Transverse colon (tissue), 4 donors: ENCODE results near the gene USP24. TPM values are rescaled to one million over a fixed set of nuclear protein-coding genes. Genes with fewer than 3 reads are reported as not detected.

Source experiments
- DNase-seq: peaks from one replicate; pipeline ENCODE4 v3.0.0-alpha.2; 2019
- H3K27ac ChIP-seq, 4 donors: fragments of 200-600 bp; sonication (generic); 2 replicates each; pipeline ENCODE4 v1.5.1; 2016 to 2018; ENCODE audit warnings: inconsistent platforms in 4 of 4
- H3K27me3 ChIP-seq: fragments of 200-600 bp; sonication (generic); 2 replicates; pipeline ENCODE4 v1.5.1; 2017; ENCODE audit warnings: inconsistent platforms
- H3K36me3 ChIP-seq, 4 donors: fragments of 200-600 bp; sonication (generic); 2 replicates each; pipeline ENCODE4 v1.5.1; 2017 to 2019; ENCODE audit warnings: inconsistent platforms in 4 of 4
- H3K4me1 ChIP-seq, 4 donors: fragments of 200-600 bp; sonication (generic); 2 replicates each; pipeline ENCODE4 v1.5.1; 2017 to 2020; ENCODE audit warnings: inconsistent platforms in 4 of 4
- H3K4me3 ChIP-seq, 4 donors: fragments of 200-600 bp; sonication (generic); 1 replicate in 1 of 4; 2 replicates in 3 of 4; pipeline versions ENCODE4 v1.5.1 to v1.6.1; 2017 to 2019; ENCODE audit warnings: inconsistent platforms in 4 of 4
- H3K9me3 ChIP-seq, 2 donors: fragments of 200-600 bp; sonication (generic); 2 replicates each; pipeline ENCODE4 v1.5.1; 2017 to 2019; ENCODE audit warnings: inconsistent platforms in 2 of 2
- EP300 ChIP-seq: sonication (generic); formaldehyde crosslinking; IDR thresholded peaks from one replicate; pipeline ENCODE4 v1.6.1; 2017; ENCODE audit warnings: antibody characterized with exemption, low read depth
- POLR2A ChIP-seq: fragments of 450-650 bp; IDR thresholded peaks from one replicate; pipeline ENCODE4 v1.6.1; 2016; ENCODE audit warnings: antibody characterized with exemption, mild to moderate bottlenecking, moderate library complexity
- POLR2AphosphoS5 ChIP-seq, 3 donors: sonication (generic); formaldehyde crosslinking; IDR thresholded peaks; one replicate each; pipeline ENCODE4 v1.6.1; 2016; ENCODE audit warnings: antibody characterized with exemption in 3 of 3
- WGBS, 2 donors: methylation state at CpG; one replicate each; pipeline ENCODE4 v1.1.5; 2018; ENCODE audit warnings: low coverage in 1 of 2; 5-methylcytosine and 5-hydroxymethylcytosine counted together
- in situ Hi-C, 4 donors: fragments of 200-750 bp; cut with MboI; loops; one replicate each; pipeline versions ENCODE4 v1.15.0 to v1.15.1; 2017; ENCODE audit warnings: low sequenced_read_pairs in 3 of 4, low pct_ligation_motif_present in 1 of 4, low pct_unique_long_range_greater_than_20kb in 1 of 4
- intact Hi-C: fragments of 100-400 bp; cut with DNase I; formaldehyde crosslinking; loops from one replicate; pipeline ENCODE4 v1.15.1; 2023; ENCODE audit warnings: low total_unique reads
- total RNA-seq, 4 donors: library from RNA; depleted of rRNA; stranded (reverse); fragments of >200 nt; gene quantifications; one replicate each; pipeline ENCODE4 v1.1.0, GENCODE V29; 2016
- TF ChIP-seq, protein P1 (sequence below), 5 experiments: fragments of 200-600 bp in 3 of 5; fragments of 450-650 bp in 2 of 5; sonication (generic) in 3 of 5; IDR thresholded peaks; 1 replicate in 2 of 5; 2 replicates in 3 of 5; pipeline ENCODE4 v1.5.1; 2016 to 2017; ENCODE audit warnings: antibody characterized with exemption in 5 of 5, inconsistent platforms in 3 of 5, mild to moderate bottlenecking in 2 of 5, moderate library complexity in 1 of 5

The USP24 gene
- total RNA-seq, 4 donors from 2014 or later: 30.7 to 79.4 (median 48.9) TPM

- DNase-seq: no peak
- no peaks in the 10 kb centered on the region for H3K27me3 ChIP-seq
- TF ChIP-seq POLR2A (no peak), POLR2AphosphoS5 (IDR thresholded peaks at IDR 0.05) (no peak), EP300 (no peak)
- TF ChIP-seq, protein P1, sequence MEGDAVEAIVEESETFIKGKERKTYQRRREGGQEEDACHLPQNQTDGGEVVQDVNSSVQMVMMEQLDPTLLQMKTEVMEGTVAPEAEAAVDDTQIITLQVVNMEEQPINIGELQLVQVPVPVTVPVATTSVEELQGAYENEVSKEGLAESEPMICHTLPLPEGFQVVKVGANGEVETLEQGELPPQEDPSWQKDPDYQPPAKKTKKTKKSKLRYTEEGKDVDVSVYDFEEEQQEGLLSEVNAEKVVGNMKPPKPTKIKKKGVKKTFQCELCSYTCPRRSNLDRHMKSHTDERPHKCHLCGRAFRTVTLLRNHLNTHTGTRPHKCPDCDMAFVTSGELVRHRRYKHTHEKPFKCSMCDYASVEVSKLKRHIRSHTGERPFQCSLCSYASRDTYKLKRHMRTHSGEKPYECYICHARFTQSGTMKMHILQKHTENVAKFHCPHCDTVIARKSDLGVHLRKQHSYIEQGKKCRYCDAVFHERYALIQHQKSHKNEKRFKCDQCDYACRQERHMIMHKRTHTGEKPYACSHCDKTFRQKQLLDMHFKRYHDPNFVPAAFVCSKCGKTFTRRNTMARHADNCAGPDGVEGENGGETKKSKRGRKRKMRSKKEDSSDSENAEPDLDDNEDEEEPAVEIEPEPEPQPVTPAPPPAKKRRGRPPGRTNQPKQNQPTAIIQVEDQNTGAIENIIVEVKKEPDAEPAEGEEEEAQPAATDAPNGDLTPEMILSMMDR (IDR thresholded peaks at IDR 0.05): no peak
- intact Hi-C loops (no loop called here), in situ Hi-C loops (no loop called here)
- WGBS, 2 donors: 67 to 94% methylated on average over 2 of the region's 2 CpGs
- H3K27ac ChIP-seq: no peak overlapping the region
- H3K4me3 ChIP-seq: no peak overlapping the region
- H3K36me3 ChIP-seq: peaks cover 0 to 92% (median 35%) of the 10 kb centered on the region in 4 donors
- H3K9me3 ChIP-seq: no peaks in the 10 kb centered on the region
- no peaks in the 10 kb centered on the region for H3K4me1 ChIP-seq
Observed at GRCh38 chr1:55074455-55074854, 140.7 kb downstream of the USP24 start.

GRCh38 chr1:55073187-55073916 lies 141.8 kb downstream of the USP24 start:
- no peak for DNase-seq
- no peak for TF ChIP-seq POLR2A
- TF ChIP-seq, protein P1 (IDR thresholded peaks at IDR 0.05): no peak
- no peak for TF ChIP-seq EP300
- no peak for TF ChIP-seq POLR2AphosphoS5 (IDR thresholded peaks at IDR 0.05)
- H3K27ac ChIP-seq: no peak overlapping the region
- H3K9me3 ChIP-seq: no peaks in the 10 kb centered on the region
- H3K27me3 ChIP-seq: no peaks in the 10 kb centered on the region
- H3K4me1 ChIP-seq: no peaks in the 10 kb centered on the region
- H3K36me3 ChIP-seq: peaks cover 0 to 87% (median 33%) of the 10 kb centered on the region in 4 donors
- in situ Hi-C loops (no loop called here), intact Hi-C loops (no loop called here)
- H3K4me3 ChIP-seq: no peak overlapping the region
- 57 to 83% methylated on average over 3 of the region's 3 CpGs for WGBS, 2 donors

DNA sequence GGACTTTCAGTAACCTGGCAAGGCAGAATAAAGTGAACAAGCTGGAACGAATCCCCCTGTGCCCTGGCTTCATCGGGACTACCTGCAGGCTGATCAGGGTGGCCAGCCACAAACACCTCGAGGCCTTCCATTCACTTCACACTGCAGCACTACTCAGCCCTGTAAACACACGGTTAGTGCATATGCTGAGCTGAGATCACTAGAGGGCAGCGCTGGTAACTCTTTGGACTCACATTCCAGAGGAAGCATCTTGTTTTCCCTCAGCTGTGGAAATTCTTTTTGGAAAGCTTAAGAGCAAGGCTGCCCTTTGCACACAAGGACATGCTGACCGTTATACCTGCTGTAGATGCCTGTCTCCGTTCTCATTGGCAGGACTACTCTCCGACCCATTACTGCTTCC lies 143.7 kb downstream of the USP24 start:
- Histone ChIP-seq H3K4me3 (no peak overlapping the region), H3K9me3 (no peaks in the 10 kb centered on the region), H3K36me3 (peaks cover 0 to 82% (median 27%) of the 10 kb centered on the region in 4 donors), H3K27me3 (no peaks in the 10 kb centered on the region), H3K4me1 (no peaks in the 10 kb centered on the region), H3K27ac (no peak overlapping the region)
- DNase-seq: no peak
- intact Hi-C loops: no loop called here
- WGBS, 2 donors: 61 to 83% methylated on average over 2 to 8 of the region's 8 CpGs
- TF ChIP-seq POLR2AphosphoS5 (IDR thresholded peaks at IDR 0.05) (no peak), POLR2A (no peak), EP300 (no peak)
- TF ChIP-seq, protein P1 (IDR thresholded peaks at IDR 0.05): no peak
- in situ Hi-C loops: no loop called here

GRCh38 chr1:55070293-55071164 lies 144.6 kb downstream of the USP24 start:
- in situ Hi-C loops: no loop called here
- TF ChIP-seq, protein P1 (IDR thresholded peaks at IDR 0.05): no peak
- H3K27ac ChIP-seq: no peak overlapping the region
- H3K9me3 ChIP-seq: no peaks in the 10 kb centered on the region
- H3K36me3 ChIP-seq: peaks cover 0 to 72% (median 27%) of the 10 kb centered on the region in 4 donors
- no peak for DNase-seq
- no peaks in the 10 kb centered on the region for H3K27me3 ChIP-seq
- intact Hi-C loops: no loop called here
- WGBS, 2 donors: 81 to 83% methylated on average over 15 to 17 of the region's 17 CpGs
- H3K4me1 ChIP-seq: no peaks in the 10 kb centered on the region
- no peak overlapping the region for H3K4me3 ChIP-seq
